CD4-positive, alpha-beta T cell treated with Interleukin-1 beta for 1 hour (primary cell): ENCODE measurements around the gene NPTX1.

ENCODE experiments used
- DNase-seq, 2 donors: peaks; one replicate each; pipeline ENCODE4 v3.0.0-alpha.2; 2020 to 2022

The NPTX1 gene

DNA sequence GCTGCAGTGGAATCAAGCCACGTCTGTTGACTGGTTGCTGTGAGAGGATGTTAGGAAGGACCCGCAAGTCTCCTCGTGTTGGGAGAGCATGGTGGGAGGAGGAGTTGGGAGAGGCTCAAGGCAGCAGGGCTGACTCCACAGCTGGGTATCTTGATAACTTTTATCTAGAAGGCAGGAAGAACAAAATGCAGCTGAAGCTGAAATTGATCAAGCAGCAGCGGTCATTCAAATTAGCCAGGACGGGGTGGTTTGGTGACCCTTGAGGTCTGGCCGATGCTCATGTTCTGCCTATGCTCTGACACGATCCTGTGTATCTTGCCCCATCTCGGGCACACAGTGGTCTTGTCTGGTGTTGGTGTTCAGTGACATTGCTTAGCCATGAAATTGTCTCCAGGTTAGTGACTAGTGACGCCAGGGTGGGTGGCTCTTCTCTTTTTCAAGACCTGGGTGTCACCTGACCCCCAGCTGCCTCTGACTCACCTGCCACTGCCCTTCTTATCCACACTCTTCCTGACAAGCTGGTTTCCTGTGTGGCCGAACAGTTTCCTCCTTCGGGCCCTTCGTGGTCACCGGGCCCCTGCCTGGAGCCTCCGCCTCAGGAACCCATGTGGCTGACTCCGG lies 19.1 kb downstream of the NPTX1 start:
- DNase-seq, result peak in 1 of 2 donors; percentile 40

DNA sequence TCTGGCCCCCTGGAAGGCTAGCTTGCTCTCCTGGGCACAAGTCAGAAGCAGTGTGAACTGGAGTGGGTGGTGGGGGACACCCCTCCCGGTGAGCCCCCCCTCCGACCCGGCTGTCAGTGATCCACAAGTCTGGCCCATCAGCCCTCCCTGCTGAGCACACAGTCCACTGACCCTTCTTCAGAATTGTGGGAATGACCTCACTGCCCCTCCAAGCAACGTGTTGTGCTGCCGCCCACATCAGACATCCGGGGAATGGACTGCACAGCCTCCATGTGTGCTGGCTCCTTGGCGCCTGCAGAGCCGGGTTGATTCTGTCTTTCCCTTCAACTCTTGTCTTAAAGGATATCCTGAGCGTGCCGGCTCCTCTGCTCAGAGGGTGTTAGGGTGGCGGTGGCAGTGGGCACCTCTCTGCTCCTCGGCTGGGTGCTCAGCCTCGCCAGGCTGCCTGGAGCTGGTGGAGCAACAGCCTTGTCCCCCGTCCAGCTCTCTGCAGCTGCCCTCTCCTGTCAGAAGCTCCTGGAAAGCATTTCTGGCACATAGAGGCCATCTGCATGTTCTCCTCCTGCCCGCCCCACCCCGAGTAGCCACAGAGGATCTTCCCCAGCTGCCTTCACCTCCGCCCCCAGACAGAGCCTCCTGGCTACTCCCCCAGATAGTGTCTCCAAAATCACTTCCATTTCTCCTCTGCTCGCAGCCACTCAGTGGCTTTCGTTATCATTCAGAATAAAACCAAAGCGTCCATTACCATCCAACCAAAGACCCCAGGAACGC lies 19.8 kb downstream of the NPTX1 start:
- no peak for DNase-seq

GRCh38 chr17:80455784-80456183 lies 20.6 kb downstream of the NPTX1 start:
- DNase-seq, result no peak

DNA sequence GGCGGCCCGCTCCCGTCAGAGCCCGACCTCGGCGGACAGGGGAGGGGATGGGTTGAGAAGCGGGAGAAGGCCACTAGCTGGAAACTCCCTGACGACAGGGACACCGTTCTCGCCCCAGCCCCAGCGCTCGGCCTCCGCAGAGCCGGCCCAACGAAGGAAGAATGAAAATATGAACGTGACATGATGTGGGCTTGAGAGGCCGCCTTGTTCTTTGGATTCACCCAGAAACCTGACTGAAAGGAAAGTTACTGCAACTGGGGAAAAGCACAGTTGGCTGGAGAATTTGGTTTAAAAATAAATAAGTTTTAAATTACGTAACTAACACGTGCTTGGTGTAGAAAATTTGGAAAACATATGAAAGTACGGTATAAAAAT lies 21.1 kb downstream of the NPTX1 start:
- DNase-seq, result peak; percentile 54 to 58

GRCh38 chr17:80454557-80455335 lies 21.7 kb downstream of the NPTX1 start:
- DNase-seq, result peak; percentile 95 to 96

DNA sequence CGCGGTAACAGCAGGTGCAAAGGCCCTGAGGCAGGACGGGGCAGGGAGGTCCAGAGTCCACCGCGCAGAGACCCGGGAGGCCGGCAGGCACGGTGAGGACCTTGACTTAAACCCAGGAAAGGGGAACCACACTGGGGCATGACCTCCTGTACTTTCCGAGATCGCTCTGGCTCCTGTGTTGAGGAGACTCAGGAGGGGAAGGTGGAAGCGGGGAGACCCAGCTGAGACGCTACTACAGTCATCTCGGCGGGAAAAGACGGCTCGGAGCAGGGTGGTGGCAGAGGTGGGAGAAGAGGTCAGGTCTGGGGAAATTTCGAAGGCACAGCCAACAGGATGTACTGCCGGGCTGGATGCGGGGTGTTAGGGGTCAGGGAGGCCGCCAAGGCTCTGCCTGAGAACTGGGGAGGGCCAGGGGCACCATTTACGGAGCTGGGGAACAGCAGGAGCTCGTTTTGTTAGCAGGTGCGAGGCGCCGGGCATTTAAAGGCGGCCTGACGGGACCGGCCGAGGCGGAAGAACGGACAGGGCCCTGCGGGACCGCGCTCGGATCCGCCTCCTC lies 22.3 kb downstream of the NPTX1 start:
- DNase-seq, result no peak

DNA sequence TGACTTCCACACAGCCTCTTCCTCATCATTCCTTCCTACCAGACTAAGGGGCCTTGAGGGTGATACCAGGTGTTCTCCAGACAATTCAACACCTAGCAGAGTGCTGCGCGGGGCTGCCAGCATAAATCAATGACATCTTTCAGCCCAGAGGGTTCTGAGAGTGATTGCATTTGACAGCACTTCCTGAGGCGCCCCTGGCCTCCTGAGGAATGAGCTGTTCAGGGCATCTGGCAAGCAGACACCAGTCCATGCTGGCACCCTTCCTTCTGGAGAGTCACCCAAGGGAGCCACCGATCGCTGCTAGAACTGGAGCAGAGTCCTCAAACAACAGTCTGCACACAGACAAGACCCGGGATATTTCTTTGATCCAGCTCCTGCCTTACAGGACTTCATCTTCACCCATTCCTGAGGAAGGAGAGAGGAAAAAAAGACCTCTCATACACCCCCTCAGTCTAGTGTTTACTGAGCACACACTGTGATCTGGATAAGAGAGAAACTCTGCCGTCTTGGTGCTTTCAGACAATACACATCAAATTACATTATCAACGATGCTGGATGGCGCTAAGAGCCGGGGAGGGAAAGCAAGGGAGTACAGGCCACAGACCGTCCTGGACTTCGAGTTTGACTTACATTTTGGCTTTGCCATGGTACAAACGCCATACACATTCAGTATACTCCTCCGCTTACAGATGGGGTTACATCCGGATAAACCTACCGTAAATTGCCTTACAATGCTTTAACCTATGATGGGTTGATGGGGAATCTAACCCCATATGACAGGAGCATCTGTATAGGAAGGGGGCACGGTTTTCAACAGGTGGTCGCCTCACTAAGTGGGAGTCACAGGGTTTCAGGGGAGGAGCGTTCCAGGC lies 23.0 kb downstream of the NPTX1 start:
- DNase-seq, result no peak

- no peak for DNase-seq
Observed at GRCh38 chr17:80452173-80452915, 24.1 kb downstream of the NPTX1 start.

DNA sequence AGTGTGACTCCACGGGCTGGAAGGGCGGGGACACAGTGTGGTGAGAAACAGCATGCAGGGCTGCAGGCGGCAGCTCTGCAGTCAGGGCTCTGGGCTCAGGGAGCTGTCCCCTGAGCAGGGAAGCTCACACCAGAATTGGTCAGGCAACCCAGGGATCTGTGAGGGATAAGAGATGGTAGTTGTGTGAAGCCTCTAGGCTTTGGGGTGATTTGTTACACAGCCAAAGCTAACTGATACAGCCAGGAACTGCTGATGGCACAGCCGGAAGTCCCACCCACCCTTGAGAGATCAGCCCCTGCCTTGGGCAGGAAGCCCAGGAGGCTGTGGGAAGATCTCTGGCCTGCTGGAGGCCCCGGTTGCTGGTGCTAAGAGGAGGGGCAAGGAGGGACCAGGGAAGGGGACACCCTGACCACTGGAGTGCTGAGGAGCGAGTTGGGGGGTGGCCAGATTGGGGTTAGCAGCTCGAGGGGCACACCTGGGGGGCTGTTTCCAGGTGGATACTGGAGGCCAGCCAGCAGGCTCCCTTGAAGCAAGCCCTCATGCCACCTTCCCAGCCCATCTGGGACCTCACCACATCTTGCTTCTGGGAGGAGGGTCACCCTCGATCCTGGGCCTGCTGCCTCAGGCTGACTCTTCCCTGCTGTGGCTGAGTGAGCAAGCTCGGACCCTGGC lies 25.2 kb downstream of the NPTX1 start:
- no peak for DNase-seq

- no peak for DNase-seq
Observed at GRCh38 chr17:80449930-80450576, 26.4 kb downstream of the NPTX1 start.

GRCh38 chr17:80449194-80449929 lies 27.0 kb downstream of the NPTX1 start:
- no peak for DNase-seq

GRCh38 chr17:80447790-80448189 lies 28.6 kb downstream of the NPTX1 start:
- DNase-seq, result no peak

GRCh38 chr17:80446645-80447405 lies 29.6 kb downstream of the NPTX1 start:
- no peak for DNase-seq

DNA sequence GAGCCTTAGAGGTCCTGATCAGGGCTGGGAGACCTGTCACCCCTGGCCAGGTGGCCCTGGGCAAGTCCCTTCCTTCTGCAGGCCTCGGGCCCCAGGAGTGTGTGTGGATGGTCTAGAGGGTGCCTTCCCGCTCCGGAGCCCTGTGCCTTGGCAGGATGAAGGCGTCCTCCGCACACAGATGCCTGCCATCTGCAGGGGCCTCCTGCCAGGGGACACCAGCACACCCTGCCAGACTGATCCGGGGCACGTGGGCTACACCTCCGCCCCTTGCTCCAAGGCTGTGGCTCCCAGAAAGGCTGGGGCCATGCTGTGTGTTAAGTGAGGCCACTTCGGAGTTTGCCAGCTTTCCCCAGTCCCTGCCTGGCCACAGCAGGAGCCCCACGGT lies 30.7 kb downstream of the NPTX1 start:
- DNase-seq, result no peak

DNA sequence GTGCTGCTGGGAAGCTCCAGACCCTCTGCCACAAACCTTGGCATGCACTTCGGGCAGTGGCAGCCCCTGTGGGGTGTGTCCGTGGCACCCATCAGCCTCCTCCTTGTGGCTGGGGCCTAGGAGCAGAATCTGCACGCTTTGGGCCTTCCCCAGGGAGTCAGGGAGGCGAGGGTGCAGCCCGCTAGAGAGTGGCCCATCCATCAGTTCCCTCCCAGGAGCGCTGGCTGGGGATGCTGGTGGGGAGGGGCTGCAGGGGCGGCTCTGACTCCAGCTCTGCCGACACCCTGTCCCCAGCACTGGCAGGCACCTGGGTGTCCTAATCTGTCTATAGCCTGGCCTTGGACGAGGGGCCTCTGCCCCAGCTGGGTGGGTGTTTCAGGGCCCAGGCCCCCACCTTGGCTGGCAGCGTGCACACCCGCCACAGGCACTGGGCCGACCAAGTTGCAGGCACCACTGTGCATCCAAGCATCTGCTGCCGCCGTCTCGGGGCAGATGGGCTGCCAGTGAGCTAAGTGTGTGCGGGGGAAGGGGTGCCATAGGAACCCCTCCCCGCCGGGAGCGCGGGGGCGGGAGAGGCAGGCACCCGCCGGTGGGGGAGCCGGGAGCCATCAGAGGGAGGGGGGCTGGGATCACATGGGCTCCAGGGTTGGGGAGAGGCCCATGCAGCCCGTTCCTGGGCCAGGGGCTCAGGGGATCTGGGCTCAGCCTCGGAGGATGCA lies 31.2 kb downstream of the NPTX1 start:
- no peak for DNase-seq

- DNase-seq, result no peak
Observed at GRCh38 chr17:80444644-80444979, 31.8 kb downstream of the NPTX1 start.

DNA sequence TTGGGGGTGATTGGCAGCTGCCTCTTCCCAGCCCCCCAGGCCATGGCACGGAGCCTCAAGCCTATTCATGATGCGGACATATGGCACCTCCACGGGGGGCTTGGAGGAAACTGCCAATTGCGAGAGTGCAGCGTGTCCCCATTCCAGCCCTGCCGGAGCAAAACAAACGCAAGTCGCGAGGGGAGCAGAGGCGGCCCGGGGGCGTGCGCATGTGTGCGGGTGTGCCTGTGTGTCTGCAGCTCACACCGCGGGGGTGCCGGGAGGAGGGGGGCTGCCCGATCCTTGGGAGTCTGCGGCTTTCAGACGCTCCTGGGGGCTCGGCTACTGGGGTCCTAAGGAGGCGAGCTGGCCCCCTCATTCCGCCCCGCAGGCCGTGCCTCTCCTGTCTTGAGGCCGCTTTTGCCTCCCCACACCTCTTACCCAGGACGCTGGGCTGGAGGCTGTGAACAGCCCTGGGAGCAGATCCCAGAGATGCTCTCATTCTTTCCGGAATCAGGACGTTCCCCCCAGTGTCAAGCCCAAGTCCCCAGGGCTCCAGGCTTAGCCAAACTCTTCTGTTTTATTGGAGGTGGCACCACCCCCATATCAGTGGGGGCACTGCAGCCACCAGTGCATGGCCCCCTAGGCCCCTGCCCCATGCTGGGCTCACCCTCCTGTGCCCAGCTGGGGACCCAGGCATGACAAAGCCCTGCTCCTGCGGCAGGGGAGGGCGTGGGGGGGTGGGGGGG lies 32.3 kb downstream of the NPTX1 start:
- DNase-seq, result no peak

- no peak for DNase-seq
Observed at GRCh38 chr17:80443498-80443897, 32.9 kb downstream of the NPTX1 start.
